A549 treated with CpdA at 1 μM for 4 hours (cell line): ENCODE measurements around the gene ZNF528. TPM values are rescaled to one million over a fixed set of nuclear protein-coding genes. Genes with fewer than 3 reads are reported as not detected.

Experiments
- total RNA-seq: library from RNA; stranded (reverse); fragments of 200-300 nt; extraction: Qiagen RNA extraction; gene quantifications from 5 replicates; pipeline ENCODE4 v1.2.3, GENCODE V29; 2022; ENCODE audit warnings: low read depth

ZNF528 gene
- total RNA-seq, result 0.15 to 0.50 TPM (median 0.31 TPM) in 5 replicates

DNA sequence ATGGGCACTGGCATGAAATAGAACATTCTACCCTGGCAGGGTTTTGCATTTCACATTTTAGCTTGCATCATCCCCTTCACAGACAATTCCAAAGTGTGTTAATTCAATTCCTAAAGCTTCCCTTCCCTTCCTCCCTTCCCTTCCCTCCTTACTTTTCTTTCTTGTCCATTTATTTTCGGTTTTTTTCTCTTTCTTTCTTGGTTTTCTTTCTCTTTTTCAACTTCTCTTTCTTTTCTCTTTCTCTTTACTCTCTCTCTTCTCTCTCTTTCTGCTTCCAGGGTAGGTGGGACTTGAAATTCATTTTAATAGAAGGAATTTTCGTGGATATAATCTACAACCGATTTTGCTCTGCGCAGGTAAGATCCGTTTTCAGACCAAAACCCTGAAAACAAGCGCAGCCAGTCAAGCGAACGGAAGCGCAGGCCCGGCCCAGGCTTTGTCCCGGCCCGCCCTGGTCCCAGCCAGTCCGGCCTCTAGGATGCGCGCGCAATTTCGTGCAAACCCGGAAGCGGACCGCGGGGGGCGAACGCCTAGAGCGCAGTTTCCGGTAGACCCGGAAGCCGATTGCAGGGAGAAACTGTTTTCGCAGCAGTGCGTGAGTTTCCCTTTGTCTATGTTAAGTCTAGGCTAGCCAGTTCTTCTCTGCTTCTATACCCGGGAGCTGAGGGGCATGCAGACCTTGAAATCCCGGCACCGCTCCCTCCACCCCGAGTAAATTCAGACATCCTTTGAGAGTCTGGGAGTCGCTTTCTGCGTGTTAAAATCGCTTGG lies at the start of gene ZNF528:
TSS of gene ZNF528 (plus strand) at position 540 of the 771 bp plus-strand sequence. CDS start 4,165 bp downstream, outside the sequence.

DNA sequence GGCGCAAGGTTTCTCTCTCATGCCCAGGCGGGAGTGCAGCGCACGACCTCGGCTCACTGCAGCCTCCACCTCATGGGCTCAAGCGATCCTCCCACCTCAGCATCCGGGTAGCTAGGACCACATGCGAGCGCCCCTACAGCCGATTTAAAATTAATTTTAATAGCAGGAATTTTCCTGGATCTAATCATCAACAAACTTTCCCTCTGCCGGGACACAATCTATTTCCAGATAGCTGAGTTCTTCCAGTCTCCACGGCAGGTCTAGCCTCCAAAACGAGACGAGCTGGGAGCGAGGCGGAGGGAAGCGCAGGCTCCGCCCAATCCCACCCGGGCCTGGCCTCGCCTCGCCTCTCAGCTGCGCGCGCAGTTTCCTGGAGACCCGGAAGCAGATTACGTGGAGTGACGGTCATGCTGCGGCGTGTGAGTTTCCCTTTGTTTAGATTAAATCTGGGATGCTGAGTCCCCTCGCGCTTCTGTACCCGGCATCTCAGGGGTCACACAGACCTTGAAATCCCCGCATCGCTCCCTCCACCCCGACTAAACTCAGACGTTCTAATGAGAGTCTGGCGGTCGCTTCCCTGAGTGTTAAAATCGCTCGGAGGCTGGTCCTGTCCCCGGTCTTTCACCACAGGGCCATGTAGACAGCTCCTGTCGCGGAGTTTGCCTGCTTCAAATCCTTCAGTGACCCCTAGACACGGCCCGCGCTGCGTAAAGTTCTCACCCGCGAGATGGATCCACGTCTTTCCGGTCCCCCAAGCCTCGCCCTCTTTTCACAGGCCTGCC lies 27.9 kb upstream of the ZNF528 start, which contains the start of gene ZNF880:
TSS of gene ZNF880 (plus strand) at position 365 of the 782 bp plus-strand sequence. CDS start at position 408, 43 bp downstream.

DNA sequence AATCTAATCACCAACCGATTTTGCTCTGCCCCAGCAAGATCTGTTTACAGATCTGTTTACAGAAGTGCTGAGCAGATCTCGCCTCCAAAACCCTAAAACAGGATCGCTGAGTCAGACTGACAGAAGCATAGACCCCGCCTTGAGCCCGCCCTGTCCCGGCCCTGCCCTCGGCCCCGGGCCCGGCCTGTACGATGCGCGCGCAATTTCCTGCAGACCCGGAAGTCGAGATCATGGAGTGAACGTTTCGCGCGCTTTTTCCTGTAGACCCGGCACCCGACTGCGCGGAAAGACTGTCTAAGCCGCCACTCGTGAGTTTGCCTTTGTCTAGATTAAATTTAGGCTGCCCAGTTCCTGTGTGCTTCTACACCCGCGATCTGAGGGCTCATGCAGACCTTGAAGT lies 31.3 kb downstream of the ZNF528 start, which contains the start of gene ZNF534:
TSS of gene ZNF534 (plus strand) at position 212 of the 400 bp plus-strand sequence. CDS start 2,327 bp downstream, outside the sequence.

DNA sequence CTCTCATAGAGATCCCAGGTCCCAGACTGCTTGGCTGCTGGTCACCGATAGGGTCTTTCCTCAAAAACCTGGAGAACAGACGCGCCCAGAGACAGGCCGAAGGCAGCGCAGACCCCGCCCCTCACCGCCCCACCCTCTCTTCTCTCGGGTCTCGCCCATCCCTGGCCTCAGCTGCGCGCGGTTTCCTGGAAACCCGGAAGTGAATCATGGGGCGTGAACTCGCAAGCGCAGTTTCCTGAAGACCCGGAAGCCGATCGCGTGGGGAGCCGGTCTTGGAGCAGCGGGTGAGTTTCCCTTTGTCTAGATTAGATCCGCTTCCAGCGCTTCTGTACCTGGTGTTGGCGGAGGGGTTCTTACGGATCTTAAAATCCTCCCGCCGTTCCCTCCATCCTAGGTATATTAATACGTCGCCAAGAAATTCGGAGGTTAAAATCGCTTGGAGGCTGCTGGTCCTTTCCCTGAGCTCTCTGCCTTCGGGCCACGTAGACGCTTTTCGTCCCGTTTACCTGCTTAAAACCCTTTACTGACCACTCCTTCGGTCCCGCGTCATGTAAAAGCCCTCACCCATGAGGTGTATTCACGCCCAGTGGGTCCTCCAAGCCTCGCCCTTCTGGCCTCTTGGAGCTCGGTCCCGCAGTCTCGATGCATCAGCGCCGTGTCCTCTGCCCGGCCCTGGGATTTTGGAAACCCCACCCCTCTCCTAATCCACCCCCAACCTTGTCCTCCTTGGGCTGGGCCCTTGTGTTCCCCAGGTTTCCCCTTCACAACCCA lies 55.9 kb downstream of the ZNF528 start, which contains the start of gene ZNF578:
TSS of gene ZNF578 (plus strand) at position 230 of the 771 bp plus-strand sequence. CDS start 48,293 bp downstream, outside the sequence.

Other genes with a start within 250 kb of the ZNF528 start
- 0.73 to 1.0 TPM (median 0.92 TPM) in 5 replicates for gene ZNF836, start 226.2 kb upstream of the ZNF528 start, total RNA-seq
- 169 to 313 TPM (median 298 TPM) in 5 replicates for gene PPP2R1A, start 207.8 kb upstream of the ZNF528 start, total RNA-seq
- gene ZNF766, start 128.3 kb upstream of the ZNF528 start, total RNA-seq, result 6.5 to 11.9 TPM (median 8.5 TPM) in 5 replicates
- 7.5 to 20.9 TPM (median 18.0 TPM) in 5 replicates for gene ZNF480, start 100.7 kb upstream of the ZNF528 start, total RNA-seq
- not detected in 5 replicates for gene ZNF610, start 61.6 kb upstream of the ZNF528 start, total RNA-seq
- gene ZNF880, start 27.9 kb upstream of the ZNF528 start, total RNA-seq, result 0.89 to 1.4 TPM (median 1.1 TPM) in 5 replicates
- not detected in 5 replicates for gene ZNF534, start 31.3 kb downstream of the ZNF528 start, total RNA-seq
- not detected in 5 replicates for gene ZNF578, start 55.7 kb downstream of the ZNF528 start, total RNA-seq
- 0.03 to 0.65 TPM (median 0.17 TPM) in 4 of 5 replicates, not detected in the other for gene ZNF808, start 129.8 kb downstream of the ZNF528 start, total RNA-seq
- gene ZNF701, start 172.4 kb downstream of the ZNF528 start, total RNA-seq, result 0.04 to 0.17 TPM (median 0.14 TPM) in 4 of 5 replicates, not detected in the other
- 0.07 to 0.28 TPM (median 0.17 TPM) in 4 of 5 replicates, not detected in the other for gene ZNF83, start 240.5 kb downstream of the ZNF528 start, total RNA-seq